Activated T-cell treated with anti-CD3 and anti-CD28 coated beads for 24 hours (primary cell): ENCODE results near the gene IFNL1.
A peak's percentile ranks its signal among the peaks of the same experiment; 100 is the strongest.
"Not testable (repeated sequence)": the region's sequence is repeated elsewhere in the genome, so short reads cannot be mapped to it uniquely, and the experiment has no call there.

ENCODE experiments used
- DNase-seq: peaks from one replicate; pipeline ENCODE4 v3.0.0-alpha.2; 2020; ENCODE audit warnings: low read depth

The IFNL1 gene

GRCh38 chr19:39308531-39309304 lies 12.5 kb downstream of the IFNL1 start:
- DNase-seq, result no peak

DNA sequence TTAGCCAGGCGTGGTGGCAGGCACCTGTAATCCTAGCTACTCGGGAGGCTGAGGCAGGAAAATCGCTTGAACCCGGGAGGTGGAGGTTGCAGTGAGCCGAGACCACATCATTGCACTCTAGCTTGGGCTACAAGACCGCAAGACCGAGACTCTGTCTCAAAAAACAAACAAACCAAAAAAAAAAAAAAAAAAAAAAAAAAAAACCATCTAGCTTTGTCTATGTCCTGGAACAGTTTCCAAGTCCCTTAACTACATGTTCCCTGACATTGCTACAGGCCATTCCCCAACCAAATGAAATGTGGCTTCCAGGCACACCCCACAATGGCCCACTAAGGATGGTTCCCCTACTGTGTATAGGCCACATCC lies 13.1 kb downstream of the IFNL1 start:
- DNase-seq, result not testable (repeated sequence)

GRCh38 chr19:39310558-39311311 lies 14.5 kb downstream of the IFNL1 start:
- DNase-seq, result no peak

DNA sequence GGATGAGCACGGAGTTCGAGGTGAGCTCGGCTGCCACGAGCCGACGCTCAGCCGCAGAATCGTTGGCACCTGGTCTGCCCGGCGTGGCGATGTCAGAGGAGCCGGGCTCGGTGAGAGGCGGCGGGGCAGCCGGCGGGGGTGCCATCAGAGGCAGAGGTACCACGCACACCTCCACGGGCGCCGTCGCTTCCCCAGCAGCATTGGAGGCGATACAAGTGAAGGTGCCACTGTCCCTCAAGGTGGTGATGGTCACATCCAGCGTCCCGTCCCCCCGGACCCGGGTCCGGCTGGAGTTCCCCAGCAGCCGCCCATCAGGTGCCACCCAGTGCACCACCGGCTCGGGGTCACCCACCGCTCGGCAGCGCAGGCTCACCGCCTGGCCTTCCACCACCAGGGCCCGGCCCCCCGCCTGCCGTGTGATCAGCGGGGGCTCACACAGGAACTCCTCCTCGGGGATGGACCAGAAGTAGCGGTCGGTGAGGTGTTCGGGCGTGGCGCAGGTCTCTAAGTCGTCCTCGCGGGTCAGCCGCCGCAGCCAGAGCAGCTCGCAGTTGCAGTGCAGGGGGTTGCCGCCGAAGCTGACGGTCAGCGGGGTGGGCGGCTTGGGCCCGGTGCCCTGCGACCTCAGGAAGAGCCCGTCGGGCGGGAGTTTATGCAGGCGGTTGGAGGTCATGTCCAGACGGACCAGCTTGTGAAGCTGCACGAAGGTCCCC lies 18.0 kb downstream of the IFNL1 start:
- no peak for DNase-seq

DNA sequence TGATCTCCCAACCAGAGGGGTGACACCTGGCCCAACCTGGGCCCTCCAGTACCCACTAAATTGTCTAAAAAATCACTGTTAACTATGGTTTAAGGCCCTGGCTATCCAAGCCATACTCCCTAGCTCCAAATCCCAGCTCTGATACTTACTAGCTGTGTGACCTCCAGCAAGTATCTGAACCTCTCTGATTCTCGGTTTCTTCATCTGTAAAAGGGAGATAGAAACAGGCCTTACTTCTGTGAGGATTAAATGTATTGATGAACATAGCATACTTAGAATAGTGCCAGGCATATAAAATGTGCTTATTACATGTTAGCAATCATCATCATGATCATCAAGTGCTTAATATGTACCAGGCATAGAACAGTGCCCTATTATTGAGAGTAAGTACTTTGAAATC lies 19.7 kb downstream of the IFNL1 start:
- no peak for DNase-seq

GRCh38 chr19:39316627-39317321 lies 20.6 kb downstream of the IFNL1 start:
- DNase-seq, result no peak

- no peak for DNase-seq
Measured at GRCh38 chr19:39317476-39317875, 21.3 kb downstream of the IFNL1 start.

- no peak for DNase-seq
Measured at GRCh38 chr19:39318071-39318470, 21.9 kb downstream of the IFNL1 start.

- DNase-seq, result no peak
Measured at GRCh38 chr19:39318690-39319089, 22.5 kb downstream of the IFNL1 start.

DNA sequence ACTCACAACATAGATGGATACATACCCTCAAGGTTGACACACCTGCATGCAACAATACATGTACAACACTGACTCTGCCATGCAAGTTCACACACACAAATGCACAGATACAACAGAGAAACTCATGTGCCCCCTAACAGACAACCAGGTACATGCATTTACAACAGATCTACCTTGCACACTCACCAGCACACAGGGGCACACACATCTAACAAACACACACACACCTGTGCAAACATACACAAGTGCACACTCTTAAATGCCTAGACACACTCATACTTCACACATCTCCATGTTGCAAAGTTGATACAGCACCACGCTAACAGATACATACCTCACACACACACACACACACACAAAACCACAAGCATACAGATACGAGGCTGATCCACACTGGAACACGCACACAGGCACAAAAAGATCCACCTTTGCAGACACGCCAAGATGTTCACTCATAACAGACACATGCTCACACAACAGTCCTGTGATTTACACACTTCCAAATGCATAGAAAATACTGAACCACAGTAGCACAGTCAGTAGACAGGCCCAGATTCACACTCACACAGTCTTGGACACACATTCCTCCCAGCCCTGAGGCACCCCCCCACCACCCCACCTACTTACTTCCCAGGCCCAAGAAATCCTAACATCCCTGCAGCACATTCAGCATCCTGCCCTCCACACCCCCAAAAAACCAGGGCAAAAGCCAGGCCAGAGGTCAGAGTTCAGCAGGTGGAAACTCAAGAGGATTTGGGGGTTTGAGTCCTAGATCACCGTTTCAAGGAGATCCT lies 23.1 kb downstream of the IFNL1 start:
- no peak for DNase-seq

GRCh38 chr19:39319892-39320248 lies 23.7 kb downstream of the IFNL1 start:
- DNase-seq, result no peak

DNA sequence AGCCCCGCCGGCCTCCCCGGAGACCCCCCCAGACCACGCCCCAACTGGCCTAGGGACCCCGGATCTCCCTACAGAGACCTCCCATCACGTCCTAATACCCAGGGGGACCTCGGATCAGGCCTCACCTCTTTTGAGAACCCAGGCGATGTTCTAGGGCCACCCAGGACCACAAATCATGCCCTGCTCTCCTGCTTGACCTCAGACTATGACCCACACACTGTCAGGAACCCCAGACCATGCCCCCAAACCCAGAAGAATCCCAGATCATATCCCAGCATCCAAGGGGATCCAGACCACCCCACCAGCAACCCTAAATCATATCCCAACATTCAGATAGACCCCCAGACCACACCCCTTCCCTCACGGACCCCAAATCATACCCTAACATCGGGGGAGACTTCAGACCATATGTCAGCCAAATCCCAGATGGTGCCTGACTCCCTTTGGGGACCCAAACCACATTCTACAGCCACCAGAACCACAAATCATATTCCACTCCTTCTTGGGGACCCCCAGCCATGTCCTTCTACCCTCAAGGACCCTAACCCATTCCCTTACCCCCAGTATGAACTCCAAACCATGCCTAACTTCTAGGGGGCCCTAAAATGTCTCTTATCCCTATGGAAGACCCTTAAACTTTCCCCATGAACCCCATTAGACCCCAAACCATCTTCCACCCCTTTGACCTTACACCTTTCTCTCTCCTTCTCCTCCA lies 25.1 kb downstream of the IFNL1 start:
- DNase-seq, result no peak

DNA sequence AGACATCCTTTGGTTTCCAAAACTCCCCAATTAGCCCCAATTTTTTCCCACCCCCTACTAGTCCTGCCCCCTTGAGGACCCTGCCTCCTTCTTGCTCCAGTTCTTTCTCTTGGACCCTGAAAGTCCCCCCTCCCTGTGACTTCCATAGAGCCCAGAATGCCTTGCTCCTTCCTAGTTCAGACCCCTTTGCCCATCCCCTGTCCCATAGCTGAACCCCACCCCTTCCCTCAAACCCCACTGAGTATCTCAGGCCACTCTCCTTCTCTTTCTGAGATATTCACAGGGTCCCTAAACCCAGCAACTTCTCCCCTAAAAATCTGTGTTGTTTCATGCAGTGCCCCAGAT lies 25.6 kb downstream of the IFNL1 start:
- no peak for DNase-seq

DNA sequence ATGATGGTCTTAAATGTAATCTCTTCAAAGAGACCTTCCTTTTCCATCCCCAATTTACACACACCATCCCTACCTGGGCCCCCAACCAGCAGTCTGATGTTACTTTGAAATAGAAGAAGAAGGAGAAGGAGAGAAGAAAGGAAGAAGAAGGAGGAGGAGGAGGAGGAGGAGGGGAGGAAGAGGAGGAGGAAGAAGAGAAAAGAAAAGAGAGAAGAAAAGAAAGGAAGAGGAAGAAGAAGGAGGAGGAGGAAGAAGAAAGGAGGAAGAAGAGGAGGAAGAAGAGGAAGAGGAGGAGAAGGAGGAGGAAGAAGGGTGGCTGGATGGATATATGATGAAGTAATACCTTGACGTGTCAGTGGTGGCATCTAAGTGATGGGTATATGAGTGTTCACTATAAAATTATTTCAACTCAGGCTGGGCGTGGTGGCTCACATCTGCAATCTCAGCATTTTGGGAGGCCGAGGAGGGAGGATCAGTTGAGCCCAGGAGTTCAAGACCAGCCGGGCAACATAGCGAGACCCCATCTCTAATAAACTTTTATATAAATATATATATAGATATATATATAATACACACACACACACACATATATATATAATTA lies 28.1 kb downstream of the IFNL1 start:
- no peak for DNase-seq

DNA sequence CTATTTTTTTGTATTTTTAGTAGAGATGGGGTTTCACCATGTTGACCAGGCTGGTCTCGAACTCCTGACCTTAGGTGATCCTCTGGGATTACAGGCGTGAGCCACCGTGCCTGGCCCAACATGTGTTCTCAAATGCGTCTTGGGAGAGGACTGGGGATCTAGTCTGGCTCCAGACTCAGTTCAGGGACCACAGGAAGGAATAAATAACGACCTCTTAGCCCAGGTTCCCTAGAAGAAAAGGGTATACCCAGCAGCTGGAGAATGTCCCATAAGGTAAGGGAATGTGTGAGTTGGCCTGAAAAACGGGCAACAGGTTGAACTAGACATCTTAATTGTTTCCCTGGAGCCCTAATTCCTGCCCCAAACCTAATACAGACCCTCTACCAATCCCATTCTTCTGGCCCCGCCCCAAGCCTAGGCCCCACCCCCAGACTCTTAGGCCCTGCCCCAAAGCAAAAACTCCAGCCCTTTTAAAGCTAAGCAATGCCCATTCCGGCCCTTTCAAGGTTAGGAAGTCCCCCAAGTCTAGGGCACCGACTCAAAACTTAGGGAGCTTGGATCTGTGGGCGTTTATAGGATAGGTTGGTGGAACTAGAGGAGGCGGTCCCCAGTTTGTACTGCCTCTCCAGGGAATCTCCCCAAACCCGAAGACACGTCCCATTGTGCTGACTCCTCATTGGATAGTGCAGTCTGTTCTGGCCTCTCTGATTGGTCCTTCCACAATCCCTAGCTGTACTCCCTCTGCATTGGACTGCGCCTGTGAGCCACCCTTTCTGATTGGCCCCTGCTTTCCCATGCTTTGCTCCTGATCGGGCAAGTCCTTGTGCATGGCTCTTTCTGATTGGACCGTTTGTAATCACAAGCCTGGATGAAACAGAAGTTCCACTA lies 29.8 kb downstream of the IFNL1 start:
- DNase-seq, result no peak

DNA sequence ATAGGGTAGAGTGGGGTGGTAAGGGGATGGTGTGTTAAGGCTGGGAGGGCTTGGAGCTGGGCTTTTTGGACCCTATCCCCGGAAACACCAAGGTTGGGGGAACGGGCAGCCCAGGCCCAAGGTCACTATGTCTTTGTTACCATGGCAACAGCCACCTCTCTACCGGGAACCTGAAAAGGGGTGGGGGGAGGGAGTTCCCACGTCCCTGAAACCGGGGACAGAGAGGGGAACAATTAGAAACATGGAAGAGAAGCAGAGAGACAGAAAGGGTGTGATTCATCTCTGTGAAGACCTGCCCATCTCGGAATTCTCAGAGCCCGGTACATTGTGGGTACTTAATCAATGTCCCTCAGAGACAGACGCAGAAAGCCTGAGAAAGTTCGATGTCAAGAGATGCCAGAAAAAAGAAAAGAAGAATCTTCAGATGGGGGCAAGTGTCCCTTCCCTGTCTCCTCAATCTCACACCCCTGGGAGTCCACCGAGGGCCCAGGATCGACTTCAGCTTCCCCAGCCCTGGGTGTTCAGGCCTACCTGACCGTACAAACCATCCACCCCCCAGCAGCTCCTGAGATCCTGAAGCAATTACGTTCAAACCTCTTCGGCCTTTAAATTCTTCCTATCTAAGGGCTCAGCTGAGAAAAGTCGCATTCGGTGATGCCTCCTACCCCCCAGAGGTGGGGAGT lies 31.3 kb downstream of the IFNL1 start:
- DNase-seq, result no peak

- DNase-seq, result peak; percentile 79
Measured at GRCh38 chr19:39328046-39328705, 32.0 kb downstream of the IFNL1 start.

DNA sequence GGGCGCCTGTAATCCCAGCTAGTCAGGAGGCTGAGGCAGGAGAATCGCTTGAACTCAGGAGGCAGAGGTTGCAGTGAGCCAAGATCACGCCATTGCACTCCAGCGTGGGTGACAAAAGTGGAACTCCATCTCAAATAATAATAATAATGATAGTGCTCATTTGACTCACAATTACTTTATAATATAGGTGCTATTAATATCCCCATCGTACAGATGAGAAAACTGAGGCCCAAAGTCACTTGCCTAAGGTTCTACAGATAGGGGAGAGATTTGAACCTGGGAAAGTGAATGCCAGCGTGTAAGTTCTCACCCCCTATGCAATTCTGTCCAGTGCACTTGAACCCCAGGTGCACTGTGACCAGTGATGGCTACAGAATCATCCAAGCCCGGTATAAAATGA lies 33.7 kb downstream of the IFNL1 start:
- no peak for DNase-seq

DNA sequence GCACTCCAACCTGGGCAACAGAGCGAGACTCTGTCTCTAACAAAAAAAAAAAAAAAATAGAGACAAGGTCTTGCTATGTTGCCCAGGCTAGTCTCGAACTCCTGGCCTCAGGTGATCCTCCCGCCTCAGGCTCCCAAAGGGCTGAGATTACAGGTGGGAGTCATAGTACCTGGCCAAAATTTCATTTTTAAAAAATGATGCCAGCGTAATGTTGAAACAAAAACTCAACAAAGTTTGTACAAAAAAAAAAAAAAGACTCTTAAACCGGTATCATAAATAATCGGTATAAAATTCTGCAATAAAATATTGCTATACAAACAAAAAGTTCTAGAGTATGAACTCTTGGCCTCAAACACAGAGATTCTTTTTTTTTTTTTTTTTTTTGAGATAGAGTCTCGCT lies 36.1 kb downstream of the IFNL1 start:
- DNase-seq, result no peak
